SU-DHL-6 (cell line): ENCODE data around the gene KMT2B.

Experiments used
- EZH2phosphoT487 ChIP-seq: fragments of 200-600 bp; sonication (generic), shearing (Covaris generic); conservative IDR thresholded peaks from 2 replicates; pipeline ENCODE4 v1.6.1; 2018; ENCODE audit warnings: mild to moderate bottlenecking, antibody characterized with exemption, low read length, moderate library complexity, mixed read lengths
- TF ChIP-seq, protein P1 (sequence below): fragments of 200-600 bp; sonication (generic); IDR thresholded peaks from one replicate; pipeline ENCODE4 v1.5.1; 2017; ENCODE audit warnings: antibody characterized with exemption, mild to moderate bottlenecking, low read length, moderate library complexity; ENCODE audit not compliant: insufficient read depth, poor library complexity, severe bottlenecking

DNA sequence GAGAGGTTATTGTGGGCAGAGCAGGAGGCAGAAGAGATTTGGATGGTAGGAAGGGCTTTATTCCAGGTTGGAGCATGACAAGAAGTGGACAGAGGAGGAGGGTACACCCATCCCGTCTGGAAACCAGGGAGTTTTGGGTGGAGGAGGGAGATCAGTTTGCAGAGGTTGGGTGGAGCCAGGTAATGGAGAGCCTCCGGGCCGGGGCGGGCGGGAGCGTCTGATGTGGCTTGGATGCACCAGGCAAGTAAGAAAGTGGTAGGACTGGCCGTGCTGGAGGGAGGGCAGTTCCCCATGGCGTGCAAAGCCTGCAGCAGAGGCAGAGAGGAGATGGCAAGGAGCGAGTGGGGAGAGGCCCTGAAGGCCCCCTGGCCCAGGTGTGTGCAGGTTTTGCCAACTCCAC, 13.6 kb downstream of the KMT2B start:
- TF ChIP-seq, protein P1, sequence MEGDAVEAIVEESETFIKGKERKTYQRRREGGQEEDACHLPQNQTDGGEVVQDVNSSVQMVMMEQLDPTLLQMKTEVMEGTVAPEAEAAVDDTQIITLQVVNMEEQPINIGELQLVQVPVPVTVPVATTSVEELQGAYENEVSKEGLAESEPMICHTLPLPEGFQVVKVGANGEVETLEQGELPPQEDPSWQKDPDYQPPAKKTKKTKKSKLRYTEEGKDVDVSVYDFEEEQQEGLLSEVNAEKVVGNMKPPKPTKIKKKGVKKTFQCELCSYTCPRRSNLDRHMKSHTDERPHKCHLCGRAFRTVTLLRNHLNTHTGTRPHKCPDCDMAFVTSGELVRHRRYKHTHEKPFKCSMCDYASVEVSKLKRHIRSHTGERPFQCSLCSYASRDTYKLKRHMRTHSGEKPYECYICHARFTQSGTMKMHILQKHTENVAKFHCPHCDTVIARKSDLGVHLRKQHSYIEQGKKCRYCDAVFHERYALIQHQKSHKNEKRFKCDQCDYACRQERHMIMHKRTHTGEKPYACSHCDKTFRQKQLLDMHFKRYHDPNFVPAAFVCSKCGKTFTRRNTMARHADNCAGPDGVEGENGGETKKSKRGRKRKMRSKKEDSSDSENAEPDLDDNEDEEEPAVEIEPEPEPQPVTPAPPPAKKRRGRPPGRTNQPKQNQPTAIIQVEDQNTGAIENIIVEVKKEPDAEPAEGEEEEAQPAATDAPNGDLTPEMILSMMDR, result no peak
- TF ChIP-seq EZH2phosphoT487, result no peak
